ENCODE data around the gene ATG9B.

Gene ATG9B

GRCh38 chr7:151060113-151060415 is 35.8 kb upstream of the ATG9B start:
- H3K79me2 ChIP-seq (ENCODE audit: insufficient read depth, low read length), result peaks cover 40% of the 10 kb centered on the region
- peak overlapping the region; percentile 80; the same call in 1 of the 2 replicates for H2AFZ ChIP-seq (ENCODE audit: low read length)

GRCh38 chr7:151059367-151060112 is 35.2 kb upstream of the ATG9B start, which contains the start of gene SLC4A2:
Gene SLC4A2 (plus strand): TSS chr7:151059589. CDS start chr7:151061988, 2,399 bp downstream.
- Histone ChIP-seq H3F3A (ENCODE audit: low read depth) (no peaks in the 10 kb centered on the region), H4K20me1 (ENCODE audit: insufficient read depth, low read length, poor library complexity, severe bottlenecking) (peaks cover 28% of the 10 kb centered on the region), H3K36me3 (ENCODE audit: insufficient read depth, low read length) (peaks cover 3% of the 10 kb centered on the region; the same call in 1 of the 2 replicates), H2AFZ (ENCODE audit: low read length) (peak within 1 kb of the TSS; percentile 80), H3K4me2 (ENCODE audit: low read depth, low read length, poor library complexity, severe bottlenecking) (peak within 1 kb of the TSS; percentile 99), H3K9me3 (ENCODE audit: insufficient read depth, low read depth, low read length) (no peaks in the 10 kb centered on the region), H3K27me3 (ENCODE audit: insufficient read depth, low read length, poor library complexity, severe bottlenecking) (no peaks in the 10 kb centered on the region), H3K9ac (ENCODE audit: low read depth, low read length, poor library complexity, severe bottlenecking) (peak within 1 kb of the TSS; percentile 78), H3K9me2 (replicated peaks; ENCODE audit: low read depth, low read length) (no peaks in the 10 kb centered on the region), H3K4me3 (ENCODE audit: low read length, poor library complexity, severe bottlenecking) (peak within 1 kb of the TSS; percentile 93), H3K4me1 (ENCODE audit: insufficient read depth, low read length, poor library complexity, severe bottlenecking) (peaks cover 31% of the 10 kb centered on the region), H3K79me2 (ENCODE audit: insufficient read depth, low read length) (peaks cover 40% of the 10 kb centered on the region)
- TF ChIP-seq EZH2phosphoT487 (IDR thresholded peaks at IDR 0.05; ENCODE audit: borderline replicate concordance) (no peak), CTCF (conservative IDR thresholded peaks at IDR 0.05; ENCODE audit: low read length) (peak; percentile 51)

More at GRCh38 chr7:151060113-151060415, 35.8 kb upstream of the ATG9B start:
- peaks cover 8% of the 10 kb centered on the region; the same call in 1 of the 2 replicates for H3K36me3 ChIP-seq (ENCODE audit: insufficient read depth, low read length)
- H4K20me1 ChIP-seq (ENCODE audit: insufficient read depth, low read length, poor library complexity, severe bottlenecking), result peaks cover 28% of the 10 kb centered on the region
- H3K27me3 ChIP-seq (ENCODE audit: insufficient read depth, low read length, poor library complexity, severe bottlenecking), result no peaks in the 10 kb centered on the region
- peak overlapping the region; percentile 78 for H3K9ac ChIP-seq (ENCODE audit: low read depth, low read length, poor library complexity, severe bottlenecking)
- TF ChIP-seq EZH2phosphoT487 (IDR thresholded peaks at IDR 0.05; ENCODE audit: borderline replicate concordance) (no peak), CTCF (conservative IDR thresholded peaks at IDR 0.05; ENCODE audit: low read length) (no peak)
- H3K9me2 ChIP-seq (replicated peaks; ENCODE audit: low read depth, low read length), result no peaks in the 10 kb centered on the region
- peak overlapping the region; percentile 93 for H3K4me3 ChIP-seq (ENCODE audit: low read length, poor library complexity, severe bottlenecking)
- no peaks in the 10 kb centered on the region for H3F3A ChIP-seq (ENCODE audit: low read depth)
- peaks cover 31% of the 10 kb centered on the region for H3K4me1 ChIP-seq (ENCODE audit: insufficient read depth, low read length, poor library complexity, severe bottlenecking)
- H3K9me3 ChIP-seq (ENCODE audit: insufficient read depth, low read depth, low read length), result no peaks in the 10 kb centered on the region
- H3K4me2 ChIP-seq (ENCODE audit: low read depth, low read length, poor library complexity, severe bottlenecking), result peak overlapping the region; percentile 94

- Histone ChIP-seq H3K9me2 (replicated peaks; ENCODE audit: low read depth, low read length) (no peaks in the 10 kb centered on the region), H4K20me1 (ENCODE audit: insufficient read depth, low read length, poor library complexity, severe bottlenecking) (peaks cover 28% of the 10 kb centered on the region), H3K4me3 (ENCODE audit: low read length, poor library complexity, severe bottlenecking) (peak overlapping the region; percentile 93), H3K4me1 (ENCODE audit: insufficient read depth, low read length, poor library complexity, severe bottlenecking) (peaks cover 33% of the 10 kb centered on the region), H3K27me3 (ENCODE audit: insufficient read depth, low read length, poor library complexity, severe bottlenecking) (no peaks in the 10 kb centered on the region), H3F3A (ENCODE audit: low read depth) (no peaks in the 10 kb centered on the region), H3K9ac (ENCODE audit: low read depth, low read length, poor library complexity, severe bottlenecking) (peak overlapping the region; percentile 78), H3K4me2 (ENCODE audit: low read depth, low read length, poor library complexity, severe bottlenecking) (peak overlapping the region; percentile 99), H3K9me3 (ENCODE audit: insufficient read depth, low read depth, low read length) (no peaks in the 10 kb centered on the region), H3K79me2 (ENCODE audit: insufficient read depth, low read length) (peaks cover 40% of the 10 kb centered on the region), H3K36me3 (ENCODE audit: insufficient read depth, low read length) (no peaks in the 10 kb centered on the region), H2AFZ (ENCODE audit: low read length) (peak overlapping the region; percentile 69)
- TF ChIP-seq CTCF (conservative IDR thresholded peaks at IDR 0.05; ENCODE audit: low read length) (no peak), EZH2phosphoT487 (IDR thresholded peaks at IDR 0.05; ENCODE audit: borderline replicate concordance) (no peak)
Measured at GRCh38 chr7:151058781-151059366, 34.6 kb upstream of the ATG9B start.
